ENCODE measurements around the gene CNKSR1.

Gene CNKSR1

GRCh38 chr1:26162220-26162709, 15.0 kb upstream of the CNKSR1 start:
- Histone ChIP-seq H3K4me1 (ENCODE audit: insufficient read depth, low read length) (peaks cover 16% of the 10 kb centered on the region; the same call in 1 of the 2 replicates), H3K4me3 (ENCODE audit: low read length) (peak overlapping the region; percentile 62), H3K27ac (ENCODE audit: low read length) (no peak overlapping the region), H3K9ac (ENCODE audit: low read depth, low read length) (no peak overlapping the region), H3K27me3 (ENCODE audit: insufficient read depth, low read length) (peaks cover 97% of the 10 kb centered on the region), H3K9me3 (ENCODE audit: insufficient read depth, low read depth, low read length) (no peaks in the 10 kb centered on the region), H3K36me3 (ENCODE audit: insufficient read depth, low read depth, low read length) (no peaks in the 10 kb centered on the region)

GRCh38 chr1:26163684-26164035, 13.6 kb upstream of the CNKSR1 start:
- peak overlapping the region; percentile 38; the same call in 1 of the 2 replicates for H3K4me3 ChIP-seq (ENCODE audit: low read length)
- no peaks in the 10 kb centered on the region for H3K36me3 ChIP-seq (ENCODE audit: insufficient read depth, low read depth, low read length)
- peaks cover 12% of the 10 kb centered on the region; the same call in 1 of the 2 replicates for H3K4me1 ChIP-seq (ENCODE audit: insufficient read depth, low read length)
- no peak overlapping the region for H3K27ac ChIP-seq (ENCODE audit: low read length)
- no peaks in the 10 kb centered on the region for H3K9me3 ChIP-seq (ENCODE audit: insufficient read depth, low read depth, low read length)
- no peak overlapping the region for H3K9ac ChIP-seq (ENCODE audit: low read depth, low read length)
- H3K27me3 ChIP-seq (ENCODE audit: insufficient read depth, low read length), result peaks cover 89% of the 10 kb centered on the region

- H3K27me3 ChIP-seq (ENCODE audit: insufficient read depth, low read length), result peaks cover 89% of the 10 kb centered on the region
- H3K4me1 ChIP-seq (ENCODE audit: insufficient read depth, low read length), result peaks cover 15% of the 10 kb centered on the region; the same call in 1 of the 2 replicates
- H3K9ac ChIP-seq (ENCODE audit: low read depth, low read length), result peak overlapping the region; percentile 74; the same call in 1 of the 2 replicates
- peak overlapping the region; percentile 73 for H3K4me3 ChIP-seq (ENCODE audit: low read length)
- H3K36me3 ChIP-seq (ENCODE audit: insufficient read depth, low read depth, low read length), result no peaks in the 10 kb centered on the region
- H3K27ac ChIP-seq (ENCODE audit: low read length), result no peak overlapping the region
- H3K9me3 ChIP-seq (ENCODE audit: insufficient read depth, low read depth, low read length), result no peaks in the 10 kb centered on the region
Measured at GRCh38 chr1:26164036-26164860, 13.0 kb upstream of the CNKSR1 start.

- peaks cover 83% of the 10 kb centered on the region for H3K27me3 ChIP-seq (ENCODE audit: insufficient read depth, low read length)
- no peak overlapping the region for H3K27ac ChIP-seq (ENCODE audit: low read length)
- no peaks in the 10 kb centered on the region for H3K9me3 ChIP-seq (ENCODE audit: insufficient read depth, low read depth, low read length)
- H3K36me3 ChIP-seq (ENCODE audit: insufficient read depth, low read depth, low read length), result no peaks in the 10 kb centered on the region
- peaks cover 18% of the 10 kb centered on the region; the same call in 1 of the 2 replicates for H3K4me1 ChIP-seq (ENCODE audit: insufficient read depth, low read length)
- peak overlapping the region; percentile 73 for H3K4me3 ChIP-seq (ENCODE audit: low read length)
- peak overlapping the region; percentile 74; the same call in 1 of the 2 replicates for H3K9ac ChIP-seq (ENCODE audit: low read depth, low read length)
Measured at GRCh38 chr1:26164861-26165842, 12.1 kb upstream of the CNKSR1 start.

GRCh38 chr1:26166719-26167281, 10.5 kb upstream of the CNKSR1 start:
- Histone ChIP-seq H3K27me3 (ENCODE audit: insufficient read depth, low read length) (peaks cover 67% of the 10 kb centered on the region), H3K4me1 (ENCODE audit: insufficient read depth, low read length) (peaks cover 23% of the 10 kb centered on the region), H3K4me3 (ENCODE audit: low read length) (no peak overlapping the region), H3K36me3 (ENCODE audit: insufficient read depth, low read depth, low read length) (peaks cover 6% of the 10 kb centered on the region; the same call in 1 of the 2 replicates), H3K9ac (ENCODE audit: low read depth, low read length) (no peak overlapping the region), H3K27ac (ENCODE audit: low read length) (no peak overlapping the region), H3K9me3 (ENCODE audit: insufficient read depth, low read depth, low read length) (no peaks in the 10 kb centered on the region)

GRCh38 chr1:26168410-26169197, 8.7 kb upstream of the CNKSR1 start, which contains the start of gene C1orf232:
Gene C1orf232, minus strand, starts transcription at chr1:26168963. Its CDS starts 464 bp downstream, at chr1:26168499.
- Histone ChIP-seq H3K9me3 (ENCODE audit: insufficient read depth, low read depth, low read length) (no peaks in the 10 kb centered on the region), H3K27ac (ENCODE audit: low read length) (peak within 1 kb of the TSS; percentile 22), H3K4me3 (ENCODE audit: low read length) (peak within 1 kb of the TSS; percentile 75), H3K36me3 (ENCODE audit: insufficient read depth, low read depth, low read length) (peaks cover 6% of the 10 kb centered on the region; the same call in 1 of the 2 replicates), H3K4me1 (ENCODE audit: insufficient read depth, low read length) (peaks cover 23% of the 10 kb centered on the region), H3K9ac (ENCODE audit: low read depth, low read length) (peak within 1 kb of the TSS; percentile 80; the same call in 1 of the 2 replicates), H3K27me3 (ENCODE audit: insufficient read depth, low read length) (peaks cover 49% of the 10 kb centered on the region)

GRCh38 chr1:26169198-26169554, 8.1 kb upstream of the CNKSR1 start:
- Histone ChIP-seq H3K27me3 (ENCODE audit: insufficient read depth, low read length) (peaks cover 43% of the 10 kb centered on the region), H3K27ac (ENCODE audit: low read length) (no peak overlapping the region), H3K4me3 (ENCODE audit: low read length) (peak overlapping the region; percentile 75; the same call in 1 of the 2 replicates)

GRCh38 chr1:26169669-26170471, 7.4 kb upstream of the CNKSR1 start, which contains the start of gene ZNF593:
Gene ZNF593, plus strand, starts transcription at chr1:26169908. Its CDS starts 76 bp downstream, at chr1:26169984.
- Histone ChIP-seq H3K4me1 (ENCODE audit: insufficient read depth, low read length) (peaks cover 23% of the 10 kb centered on the region), H3K4me3 (ENCODE audit: low read length) (peak within 1 kb of the TSS; percentile 75), H3K27ac (ENCODE audit: low read length) (peak within 1 kb of the TSS; percentile 22), H3K9ac (ENCODE audit: low read depth, low read length) (peak within 1 kb of the TSS; percentile 80; the same call in 1 of the 2 replicates), H3K27me3 (ENCODE audit: insufficient read depth, low read length) (peaks cover 36% of the 10 kb centered on the region), H3K9me3 (ENCODE audit: insufficient read depth, low read depth, low read length) (no peaks in the 10 kb centered on the region), H3K36me3 (ENCODE audit: insufficient read depth, low read depth, low read length) (peaks cover 6% of the 10 kb centered on the region; the same call in 1 of the 2 replicates)

More at GRCh38 chr1:26169198-26169554, 8.1 kb upstream of the CNKSR1 start:
- Histone ChIP-seq H3K9me3 (ENCODE audit: insufficient read depth, low read depth, low read length) (no peaks in the 10 kb centered on the region), H3K4me1 (ENCODE audit: insufficient read depth, low read length) (peaks cover 23% of the 10 kb centered on the region), H3K36me3 (ENCODE audit: insufficient read depth, low read depth, low read length) (peaks cover 6% of the 10 kb centered on the region; the same call in 1 of the 2 replicates), H3K9ac (ENCODE audit: low read depth, low read length) (peak overlapping the region; percentile 80; the same call in 1 of the 2 replicates)

- Histone ChIP-seq H3K4me3 (ENCODE audit: low read length) (peak overlapping the region; percentile 75), H3K4me1 (ENCODE audit: insufficient read depth, low read length) (peaks cover 18% of the 10 kb centered on the region), H3K9me3 (ENCODE audit: insufficient read depth, low read depth, low read length) (no peaks in the 10 kb centered on the region), H3K27me3 (ENCODE audit: insufficient read depth, low read length) (peaks cover 30% of the 10 kb centered on the region), H3K9ac (ENCODE audit: low read depth, low read length) (peak overlapping the region; percentile 80; the same call in 1 of the 2 replicates), H3K36me3 (ENCODE audit: insufficient read depth, low read depth, low read length) (peaks cover 6% of the 10 kb centered on the region; the same call in 1 of the 2 replicates), H3K27ac (ENCODE audit: low read length) (no peak overlapping the region)
Measured at GRCh38 chr1:26170472-26170821, 6.8 kb upstream of the CNKSR1 start.

Measured in iPS-20b (cell line).